Daoy (cell line): Measurements from ENCODE around the gene ATP7B. TPM values are rescaled to one million over a fixed set of nuclear protein-coding genes. Genes with fewer than 3 reads are reported as not detected.
"Not testable (repeated sequence)": the region's sequence is repeated elsewhere in the genome, so short reads cannot be mapped to it uniquely, and the experiment has no call there.

ENCODE experiments used
- DNase-seq: peaks from one replicate; pipeline ENCODE4 v3.0.0-alpha.2; 2015; ENCODE audit warnings: low read depth
- total RNA-seq: library from RNA; depleted of rRNA; stranded (reverse); fragments of >200 nt; shearing (Covaris generic); gene quantifications from 2 replicates; pipeline ENCODE4 v1.2.3, GENCODE V29; 2014

Gene ATP7B
- total RNA-seq, 1 experiment from 2014 or later, result 1.5 TPM

DNA sequence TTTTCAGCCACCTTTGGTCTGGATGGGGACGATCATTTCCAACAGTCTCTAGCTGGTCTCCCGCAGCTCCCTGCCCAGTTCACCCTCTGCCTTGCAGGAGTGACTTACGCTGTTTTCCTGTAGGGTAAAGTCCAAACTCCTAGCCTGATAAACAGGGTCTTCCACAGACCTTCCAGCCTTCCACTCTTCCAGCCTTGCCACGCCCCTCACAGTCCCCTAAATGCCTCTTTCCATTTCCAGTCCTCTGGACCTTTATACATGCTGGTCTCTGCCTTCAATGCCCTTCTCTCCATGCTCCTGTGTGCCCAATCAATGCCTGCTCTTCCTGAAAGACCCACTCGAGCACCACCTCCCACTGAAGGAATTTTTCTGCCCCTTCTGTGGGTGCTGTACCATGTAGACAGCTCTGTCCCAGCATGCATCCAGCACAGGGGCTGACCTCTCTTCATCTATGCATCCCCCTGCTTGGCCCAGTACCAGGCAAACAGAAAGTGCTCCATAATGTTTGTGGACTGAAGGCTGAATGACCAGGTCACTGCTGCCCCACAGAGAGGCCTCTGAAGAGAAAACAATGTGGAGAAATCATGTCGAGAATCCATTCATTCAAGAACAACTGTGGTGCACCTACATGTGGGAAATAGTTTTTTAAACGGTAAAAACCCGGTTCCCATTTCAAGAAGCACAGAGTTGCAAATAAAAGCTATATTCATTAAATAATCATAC is 4.6 kb downstream of the ATP7B start:
- DNase-seq, result no peak

DNA sequence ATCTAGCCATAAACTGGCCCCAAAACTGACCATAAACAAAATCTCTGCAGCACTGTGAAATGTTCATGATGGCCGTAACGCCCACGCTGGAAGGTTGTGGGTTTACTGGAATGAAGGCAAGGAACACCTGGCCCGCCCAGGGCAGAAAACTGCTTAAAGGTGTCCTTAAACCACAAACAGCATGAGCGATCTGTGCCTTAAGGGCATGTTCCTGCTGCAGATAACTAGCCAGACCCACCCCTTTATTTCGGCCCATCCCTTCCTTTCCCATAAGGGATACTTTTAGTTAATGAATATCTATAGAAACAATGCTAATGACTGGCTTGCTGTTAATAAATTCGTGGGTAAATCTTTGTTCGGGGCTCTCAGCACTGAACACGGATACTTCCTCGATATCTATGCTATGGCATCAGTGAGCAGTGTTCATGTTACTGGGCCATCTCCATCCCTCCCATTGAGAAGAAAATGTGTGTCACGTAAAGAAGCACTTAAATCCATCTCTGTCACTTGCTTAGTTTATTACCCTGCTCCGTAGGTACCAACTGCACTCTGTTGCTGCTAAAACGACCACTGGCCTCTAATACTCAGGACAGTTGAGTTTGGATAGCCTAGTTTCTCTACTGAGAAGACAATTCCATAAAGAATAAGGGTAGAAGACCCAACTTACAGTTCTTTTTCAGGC is 5.3 kb downstream of the ATP7B start:
- no peak for DNase-seq

DNA sequence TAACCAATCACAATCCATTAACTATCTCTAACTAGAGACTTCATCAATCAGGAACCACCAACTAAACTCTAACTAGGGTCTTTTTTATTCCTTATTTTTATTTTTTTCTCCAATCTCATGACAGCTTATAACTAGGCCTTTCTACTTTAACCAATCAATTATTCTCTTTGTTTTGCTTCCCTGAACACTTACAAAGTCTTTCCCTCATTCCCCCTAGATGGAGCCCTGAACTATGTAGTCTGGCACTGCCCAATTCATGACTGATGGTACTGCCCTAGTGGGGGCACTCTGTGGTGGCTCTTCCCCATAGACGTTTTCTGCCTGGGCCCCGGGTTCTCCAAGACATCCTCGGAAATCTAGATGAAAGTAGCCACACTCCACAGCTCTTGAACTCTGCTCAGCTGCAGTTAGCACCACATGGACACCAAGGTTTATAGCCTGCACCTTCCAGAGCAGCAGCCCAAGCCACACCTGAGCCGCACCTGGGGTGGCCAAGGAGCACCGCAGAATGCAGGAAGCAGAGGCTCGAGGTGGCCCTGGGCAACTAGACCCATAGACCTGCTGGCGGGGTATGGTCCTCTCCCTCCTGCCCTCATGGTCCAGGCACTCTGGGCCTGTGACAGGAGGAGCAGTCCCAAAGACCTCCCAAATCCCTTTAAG is 6.6 kb downstream of the ATP7B start:
- DNase-seq, result no peak

DNA sequence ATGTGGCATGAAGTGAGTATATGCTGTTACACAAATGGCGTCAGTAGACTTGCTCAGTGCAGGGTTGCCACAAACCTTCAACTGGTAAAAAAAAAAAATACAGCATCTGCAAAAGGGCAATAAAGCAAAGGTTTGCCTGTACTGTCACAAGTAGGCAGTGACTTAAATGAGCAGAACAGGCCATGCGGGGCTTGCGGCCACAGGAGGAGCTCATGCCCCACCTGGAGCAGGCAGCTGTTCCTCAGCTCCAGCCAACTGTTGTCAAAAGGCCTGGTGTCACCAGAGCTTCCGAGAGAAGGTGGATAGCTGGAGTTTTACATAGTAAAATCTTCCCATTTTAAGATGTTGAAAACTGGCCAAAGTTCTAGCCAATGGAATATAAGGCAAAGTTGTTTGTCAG is 7.7 kb downstream of the ATP7B start:
- DNase-seq, result no peak

DNA sequence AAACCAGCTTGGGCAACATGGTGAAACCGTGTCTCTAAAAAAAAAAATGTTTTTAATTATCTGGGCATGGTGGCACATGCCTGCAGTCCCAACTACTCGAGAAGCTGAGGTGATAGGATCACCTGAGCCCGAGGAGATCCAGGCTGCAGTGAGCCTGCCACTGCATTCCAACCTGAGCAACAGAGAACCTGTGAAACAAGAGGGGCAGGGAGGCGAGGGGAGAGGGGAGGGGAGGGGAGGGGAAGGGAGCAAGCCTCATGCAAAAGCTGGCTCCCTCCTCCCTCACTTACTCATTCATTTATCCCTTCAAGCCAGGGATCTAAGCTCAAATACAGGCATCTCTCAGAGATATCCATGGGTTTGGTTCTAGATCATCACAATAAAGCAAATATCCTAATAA is 8.9 kb downstream of the ATP7B start:
- no peak for DNase-seq

DNA sequence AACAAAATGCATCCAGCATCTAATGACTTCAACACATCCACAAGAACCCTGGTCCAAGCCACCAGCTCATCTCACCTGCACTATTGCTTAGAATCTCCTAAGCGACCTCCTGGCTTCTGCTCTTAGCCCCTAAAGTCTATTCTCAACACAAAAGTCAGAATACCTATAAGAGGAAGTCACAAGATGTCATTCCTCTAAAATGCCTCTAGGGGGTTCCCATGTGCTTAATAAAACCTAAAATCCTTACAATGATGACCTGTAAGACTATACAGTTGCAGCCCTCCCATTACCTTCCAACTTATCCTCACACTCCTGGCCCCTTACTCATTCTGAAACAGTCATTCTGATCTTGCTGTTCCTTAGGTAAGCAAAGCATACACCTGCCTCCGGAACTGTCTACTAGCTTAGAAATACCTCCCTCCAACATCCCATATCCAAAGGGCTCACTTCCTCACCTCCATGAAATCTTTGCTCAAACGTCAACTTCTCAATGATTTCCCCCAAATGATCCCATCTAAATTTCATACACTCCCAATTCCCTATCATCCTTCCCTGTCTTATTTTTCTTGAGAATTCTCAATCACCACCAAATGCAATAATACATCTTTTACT is 10.0 kb downstream of the ATP7B start:
- DNase-seq, result no peak

DNA sequence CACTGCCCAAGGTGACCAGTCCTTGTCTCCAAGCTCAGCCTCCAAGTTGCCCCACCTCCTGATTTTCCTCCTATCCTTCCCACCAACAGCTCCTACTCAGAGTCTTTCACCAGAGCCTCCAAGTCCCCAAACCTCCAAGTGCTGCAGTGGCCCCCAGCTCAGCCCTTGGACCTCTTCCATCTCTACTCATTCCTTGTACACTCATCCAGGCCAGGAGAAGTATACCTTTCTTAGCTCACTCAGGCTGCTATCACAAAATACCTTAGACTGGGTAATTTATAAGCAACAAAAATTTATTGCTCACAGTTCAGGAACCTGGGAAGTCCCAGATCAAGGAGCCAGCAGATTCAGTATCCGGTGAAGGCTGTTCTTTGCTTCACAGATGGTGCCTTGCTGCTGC is 11.3 kb downstream of the ATP7B start:
- no peak for DNase-seq

DNA sequence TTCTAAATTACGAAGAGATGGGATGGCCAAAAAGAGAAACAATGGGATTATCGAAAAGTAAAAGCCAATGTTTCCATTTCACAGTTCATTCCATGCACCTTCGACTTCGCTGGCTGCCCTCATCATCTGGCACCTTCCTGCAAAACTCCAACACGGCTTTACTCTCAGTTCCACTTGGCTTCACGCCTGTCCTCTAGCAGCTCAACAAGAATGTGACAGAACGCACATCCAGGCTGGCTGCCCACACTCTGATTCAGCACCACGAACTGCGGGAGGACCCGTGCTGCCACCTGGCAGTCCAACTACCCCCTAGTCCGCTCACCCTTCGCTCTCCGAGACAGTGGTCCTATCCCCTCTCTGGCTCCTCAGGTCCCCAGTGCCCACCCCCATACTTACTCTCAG is 11.7 kb downstream of the ATP7B start:
- DNase-seq, result peak; percentile 17

DNA sequence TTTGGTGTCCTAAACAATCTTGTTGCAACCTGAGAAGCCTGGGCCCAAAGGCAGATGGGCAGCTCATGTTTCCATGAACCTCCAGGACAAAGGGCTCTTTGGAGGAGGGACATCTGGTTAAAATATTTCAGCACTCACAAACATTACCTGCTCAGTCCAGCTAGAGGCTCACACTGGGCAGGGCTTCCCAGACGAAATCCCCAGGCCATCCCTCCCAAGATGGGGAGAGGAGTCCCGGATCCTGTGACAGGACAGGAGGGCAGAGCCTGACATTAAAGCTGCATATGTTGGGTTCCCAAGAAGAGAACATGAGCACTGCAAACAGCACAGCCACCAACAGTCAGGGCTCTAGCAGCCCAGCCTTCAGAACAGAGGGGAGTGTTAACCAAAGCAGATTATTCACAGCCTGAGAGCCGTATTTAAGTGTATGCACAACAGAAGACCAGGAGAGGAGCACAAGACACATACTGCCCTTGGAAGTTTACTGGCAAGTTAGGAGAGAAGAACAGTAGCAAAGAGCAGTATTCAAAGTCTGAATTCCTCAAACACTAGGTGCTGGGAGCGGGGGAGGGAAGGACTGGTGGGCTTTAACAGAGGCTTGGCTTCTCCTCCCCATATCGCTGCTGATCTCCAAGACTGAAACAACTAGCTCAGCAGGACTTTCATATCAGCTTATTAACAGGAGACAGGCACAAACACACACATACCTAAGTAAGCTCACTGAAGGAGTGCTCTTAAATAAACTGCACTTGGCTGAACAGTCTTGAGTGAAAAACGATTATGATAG is 12.3 kb downstream of the ATP7B start:
- no peak for DNase-seq

DNA sequence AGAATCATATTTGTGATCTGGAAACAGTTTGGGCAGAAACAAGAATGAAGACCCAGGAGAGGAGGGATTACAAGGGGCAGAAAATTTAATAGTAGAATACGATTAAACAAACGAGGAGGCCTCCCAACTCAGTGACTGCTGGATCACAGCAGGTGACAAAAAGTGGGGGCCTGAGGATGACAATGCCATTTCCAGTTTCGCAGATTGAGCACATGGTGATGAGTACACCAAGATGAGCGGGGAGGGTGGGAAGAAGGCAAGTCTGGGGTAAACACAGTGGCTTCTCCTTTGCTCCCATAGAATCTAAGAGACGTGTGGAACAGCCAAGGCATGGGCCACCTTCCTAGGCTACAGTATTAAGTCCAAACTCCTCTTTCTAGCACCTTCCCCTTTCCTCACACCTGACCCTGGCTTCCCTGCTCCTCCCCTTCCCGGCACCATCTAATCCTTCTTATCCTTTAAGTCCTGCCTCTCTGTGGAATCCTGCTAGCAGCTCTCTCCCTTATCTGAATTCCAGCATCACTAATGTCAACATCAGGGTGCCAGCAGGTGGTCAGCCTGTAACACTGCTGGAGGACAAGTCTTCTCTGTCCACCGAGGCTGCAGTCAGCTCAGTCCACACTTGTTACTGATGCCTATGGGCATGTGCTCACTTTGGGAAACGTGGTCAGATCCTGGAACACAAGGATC is 13.5 kb downstream of the ATP7B start:
- DNase-seq, result no peak

DNA sequence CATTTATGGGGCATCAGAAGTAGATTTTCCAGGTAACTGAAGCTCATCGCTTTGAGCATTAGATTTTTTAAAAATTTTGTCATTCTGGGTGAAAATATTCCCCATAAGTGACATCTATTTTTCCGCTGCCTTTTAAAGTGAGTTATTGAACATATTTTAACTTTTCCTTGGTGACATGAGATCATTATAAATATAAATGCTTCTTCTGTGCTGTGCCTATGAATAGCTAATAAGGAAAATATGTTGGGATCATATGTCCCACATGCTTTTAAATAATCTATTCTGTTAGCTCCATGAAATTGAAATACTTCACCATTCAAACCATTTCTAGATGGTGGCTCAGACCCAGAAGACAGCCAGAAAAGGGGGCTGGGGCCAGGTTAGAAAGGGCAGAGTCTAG is 14.1 kb downstream of the ATP7B start:
- DNase-seq, result no peak

DNA sequence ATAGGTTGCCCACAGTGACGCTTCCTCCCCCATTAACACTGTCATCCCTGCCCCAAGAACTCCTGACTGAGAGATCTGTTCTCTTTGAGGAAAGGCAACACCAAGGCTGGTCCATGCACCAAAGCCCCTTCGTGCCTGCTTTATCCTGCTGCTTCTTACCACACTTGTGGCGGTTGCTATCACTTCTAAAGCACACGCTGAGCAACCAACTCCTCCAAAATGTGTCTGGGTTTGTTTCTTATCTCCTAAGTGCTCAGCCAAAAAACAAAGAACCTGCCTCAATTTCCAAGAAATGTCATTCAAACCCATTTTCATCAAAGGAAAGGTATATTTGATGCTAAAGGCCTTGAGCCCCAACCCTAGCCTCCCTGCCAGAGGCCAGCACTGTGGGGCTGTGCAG is 14.6 kb downstream of the ATP7B start:
- DNase-seq, result no peak

DNA sequence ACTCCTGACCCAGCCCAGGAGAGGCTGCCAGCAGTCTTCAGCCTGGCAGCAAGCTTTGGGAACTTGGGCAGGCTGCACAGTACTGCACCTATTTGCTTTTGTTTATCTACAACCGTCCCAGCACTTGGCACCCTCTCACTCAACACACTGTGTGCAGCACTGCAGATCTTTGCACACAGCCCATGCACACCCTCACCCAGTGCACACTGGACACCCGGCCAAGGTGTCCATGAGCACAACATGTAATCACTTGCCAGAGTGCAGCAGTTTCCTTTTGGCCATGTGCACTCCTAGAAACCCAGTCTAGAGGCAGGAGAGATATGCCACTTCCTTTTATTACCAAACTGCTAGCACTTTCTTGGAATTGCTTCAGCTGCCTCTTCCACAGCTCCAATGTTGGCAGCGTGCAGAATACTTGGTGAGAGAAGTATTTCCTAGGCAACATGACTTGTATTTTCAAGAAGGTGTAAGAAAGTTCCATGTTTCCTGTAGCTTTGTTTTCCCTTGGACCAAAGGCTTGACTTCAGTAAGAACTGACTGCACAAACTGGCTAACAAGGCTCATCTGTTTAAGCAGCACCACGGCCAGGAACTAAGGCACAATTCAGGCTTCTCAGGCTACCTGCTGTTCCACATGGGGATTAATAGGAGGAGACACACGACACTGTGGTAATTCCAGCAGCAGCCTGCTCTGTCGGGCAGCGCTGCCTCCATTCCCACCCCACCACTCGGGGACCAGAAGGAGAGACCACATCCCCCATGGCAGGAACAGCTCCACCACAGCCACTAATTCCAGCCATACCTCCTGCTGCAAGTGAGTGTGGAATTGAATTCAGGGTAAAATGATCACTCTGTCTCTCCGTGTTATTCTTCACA is 15.3 kb downstream of the ATP7B start:
- no peak for DNase-seq

DNA sequence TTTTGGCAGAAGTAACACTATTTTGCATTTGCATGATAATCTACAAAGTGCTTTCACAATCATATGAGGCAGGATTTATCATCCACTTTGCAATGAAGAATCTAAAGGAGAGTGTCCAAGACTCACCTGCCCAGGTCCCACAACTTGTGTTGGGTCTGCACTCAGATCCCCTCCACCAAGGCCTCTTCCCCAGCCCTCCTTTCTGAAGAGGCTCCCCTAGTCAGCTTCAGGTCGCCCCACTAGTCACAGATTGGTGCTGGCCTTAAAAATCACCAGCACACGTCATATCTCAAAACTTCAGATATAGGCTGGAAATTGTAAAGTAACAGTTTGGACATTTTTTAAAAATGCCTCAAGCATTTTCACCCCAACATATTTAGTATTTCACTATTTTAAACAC is 17.5 kb downstream of the ATP7B start:
- no peak for DNase-seq

DNA sequence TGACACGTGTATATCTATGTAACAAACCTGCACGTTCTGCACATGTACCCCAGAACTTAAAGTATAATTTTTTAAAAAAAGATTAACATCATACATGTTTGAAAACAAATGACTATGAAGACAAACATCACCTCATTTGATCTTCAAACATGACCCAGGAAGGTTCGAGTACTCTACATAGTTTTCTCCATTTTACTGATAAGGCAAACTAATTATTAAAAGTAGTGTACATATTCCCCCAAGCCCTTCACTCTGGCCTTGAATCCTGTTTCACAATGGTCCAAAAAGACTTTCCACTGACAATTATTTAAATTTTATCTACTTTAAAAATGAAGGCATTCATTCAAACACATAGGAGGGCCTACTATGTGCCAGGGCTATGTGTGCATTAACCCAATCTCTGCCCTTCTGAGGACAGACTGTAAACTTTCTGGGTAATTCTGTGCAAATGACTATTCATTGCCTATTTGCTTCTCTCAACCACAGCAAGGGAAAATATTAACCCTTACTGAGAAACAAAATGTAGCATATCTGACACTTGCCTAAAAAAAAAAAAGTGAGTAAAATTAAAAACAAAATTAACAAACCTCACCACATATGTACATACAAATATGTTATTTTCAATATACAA is 22.1 kb downstream of the ATP7B start:
- DNase-seq, result no peak

DNA sequence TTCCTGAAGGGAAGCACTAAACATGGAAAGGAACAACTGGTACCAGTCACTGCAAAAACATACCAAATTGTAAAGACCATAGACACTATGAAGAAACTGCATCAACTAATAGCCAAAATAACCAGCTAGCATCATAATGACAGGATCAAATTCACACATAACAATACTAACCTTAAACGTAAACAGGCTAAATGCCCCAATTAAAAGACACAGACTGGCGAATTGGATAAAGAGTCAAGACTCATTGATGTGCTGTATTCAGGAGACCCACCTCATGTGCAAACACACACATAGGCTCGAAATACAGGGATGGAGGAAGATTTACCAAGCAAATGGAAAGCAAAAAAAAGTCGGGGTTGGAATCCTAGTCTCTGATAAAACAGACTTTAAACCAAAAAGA is 26.3 kb downstream of the ATP7B start:
- not testable (repeated sequence) for DNase-seq

DNA sequence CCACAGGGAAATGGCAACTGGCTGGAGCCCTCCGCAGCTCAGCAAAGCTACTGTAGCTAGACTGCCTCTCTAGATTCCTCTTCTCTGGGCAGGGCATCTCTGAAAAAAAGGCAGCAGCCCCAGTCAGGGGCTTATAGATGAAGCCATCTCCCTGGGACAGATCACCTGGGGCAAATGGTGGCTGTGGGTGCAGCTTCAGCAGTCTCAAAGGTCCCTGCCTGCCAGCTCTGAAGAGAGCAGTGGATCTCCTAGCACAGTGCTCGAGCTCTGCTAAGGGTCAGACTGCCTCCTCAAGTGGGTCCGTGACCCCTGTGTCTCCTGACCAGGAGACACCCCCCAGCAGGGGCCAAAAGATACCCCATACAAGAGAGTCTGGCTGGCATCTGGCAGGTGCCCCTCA is 28.0 kb downstream of the ATP7B start:
- not testable (repeated sequence) for DNase-seq

DNA sequence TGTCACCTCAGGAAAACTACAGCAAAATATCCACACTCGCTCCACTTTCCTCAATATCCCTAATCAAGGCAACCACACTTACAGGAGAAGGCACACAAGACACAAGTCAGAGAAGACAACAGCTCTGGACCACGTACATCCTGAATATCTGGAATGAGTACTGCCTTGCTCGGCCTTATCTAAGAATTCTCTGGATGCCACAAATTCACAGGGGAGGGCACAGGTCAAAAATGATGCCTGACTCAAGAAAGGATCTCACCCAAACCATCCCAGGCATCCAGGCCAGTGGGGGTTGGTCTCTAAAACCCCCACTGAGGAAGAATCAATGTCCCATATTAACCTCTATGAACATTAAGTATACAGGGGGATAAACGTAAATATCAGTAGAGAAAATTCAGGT is 29.9 kb downstream of the ATP7B start:
- no peak for DNase-seq

DNA sequence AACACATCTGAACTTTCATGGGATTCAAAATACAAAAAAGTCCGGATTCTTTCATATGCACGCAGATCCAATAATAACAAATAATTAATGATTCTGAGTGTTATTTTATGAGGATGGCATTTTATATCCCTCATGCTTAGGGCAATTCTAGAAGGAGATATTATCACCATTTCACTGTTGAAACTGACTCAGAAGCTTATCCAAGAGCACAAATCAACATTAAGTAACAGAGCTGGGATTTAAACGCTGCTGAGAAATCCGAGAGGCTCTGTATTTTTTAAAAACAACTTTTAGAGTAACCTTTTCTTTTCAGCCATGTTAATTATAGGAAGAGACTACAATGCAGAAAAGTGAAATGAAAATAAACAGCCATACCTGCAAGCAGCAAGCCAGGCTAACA is 30.3 kb downstream of the ATP7B start:
- no peak for DNase-seq
